Ascending aorta (tissue), 2 donors: ENCODE measurements around the gene FAM117B. TPM values are rescaled to one million over a fixed set of nuclear protein-coding genes. Genes with fewer than 3 reads are reported as not detected.
"Not testable (repeated sequence)": the region's sequence is repeated elsewhere in the genome, so short reads cannot be mapped to it uniquely, and the experiment has no call there.

ENCODE experiments used
- DNase-seq, 2 donors: peaks; one replicate each; pipeline ENCODE4 v3.0.0-alpha.2; 2019; ENCODE audit warnings: low spot score in 2 of 2
- H3K27ac ChIP-seq, 2 donors: fragments of 200-600 bp; sonication (generic); one replicate each; pipeline ENCODE4 v1.5.1; 2016 to 2017; ENCODE audit warnings: mild to moderate bottlenecking in 1 of 2
- H3K27me3 ChIP-seq: fragments of 200-600 bp; sonication (generic); one replicate; pipeline ENCODE4 v1.5.1; 2017
- H3K36me3 ChIP-seq, 2 donors: fragments of 200-600 bp; sonication (generic); one replicate each; pipeline ENCODE4 v1.5.1; 2016
- H3K4me1 ChIP-seq, 2 donors: fragments of 200-600 bp; sonication (generic); one replicate each; pipeline ENCODE4 v1.5.1; 2016 to 2017; ENCODE audit warnings: mild to moderate bottlenecking in 1 of 2
- H3K4me3 ChIP-seq, 2 donors: fragments of 200-600 bp; sonication (generic); one replicate each; pipeline ENCODE4 v1.5.1; 2016 to 2017; ENCODE audit warnings: mild to moderate bottlenecking in 1 of 2
- H3K9me3 ChIP-seq, 2 donors: fragments of 200-600 bp; sonication (generic); one replicate each; pipeline ENCODE4 v1.5.1; 2016
- intact Hi-C: fragments of 100-400 bp; cut with DNase I; formaldehyde crosslinking; loops from one replicate; pipeline ENCODE4 v1.15.1; 2023
- total RNA-seq: library from RNA; depleted of rRNA; stranded (reverse); fragments of >200 nt; gene quantifications from one replicate; pipeline ENCODE4 v1.1.0, GENCODE V29; 2016
- TF ChIP-seq, protein P1 (sequence below), 3 experiments: fragments of 200-600 bp in 2 of 3; fragments of 450-650 bp in 1 of 3; sonication (generic) in 2 of 3; IDR thresholded peaks; one replicate each; pipeline ENCODE4 v1.5.1; 2016 to 2019; ENCODE audit warnings: antibody characterized with exemption in 3 of 3, mild to moderate bottlenecking in 1 of 3, moderate library complexity in 1 of 3

The FAM117B gene
- total RNA-seq, 1 donor from 2014 or later, result 30.1 TPM

DNA sequence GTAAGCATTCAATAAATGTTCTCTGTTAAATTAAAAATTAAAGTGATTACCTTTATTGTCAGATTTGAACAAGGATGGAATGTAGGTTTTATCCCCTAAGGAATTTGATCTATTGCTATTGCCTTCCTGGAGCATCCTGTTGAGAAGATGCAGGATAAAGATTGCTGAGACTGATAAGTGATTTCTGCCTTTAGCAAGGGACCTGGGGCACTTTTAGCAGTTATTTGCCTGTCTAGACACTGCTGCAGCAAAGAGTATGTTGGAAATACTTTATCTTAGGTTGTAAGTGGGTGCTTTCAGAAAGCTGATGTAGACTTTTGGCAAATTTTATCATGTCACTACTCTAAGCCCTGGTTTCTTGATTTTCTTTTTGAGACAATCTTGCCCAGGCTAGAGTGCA, 69.5 kb downstream of the FAM117B start:
- intact Hi-C loops, result no loop called here
- no peaks in the 10 kb centered on the region for H3K36me3 ChIP-seq

DNA sequence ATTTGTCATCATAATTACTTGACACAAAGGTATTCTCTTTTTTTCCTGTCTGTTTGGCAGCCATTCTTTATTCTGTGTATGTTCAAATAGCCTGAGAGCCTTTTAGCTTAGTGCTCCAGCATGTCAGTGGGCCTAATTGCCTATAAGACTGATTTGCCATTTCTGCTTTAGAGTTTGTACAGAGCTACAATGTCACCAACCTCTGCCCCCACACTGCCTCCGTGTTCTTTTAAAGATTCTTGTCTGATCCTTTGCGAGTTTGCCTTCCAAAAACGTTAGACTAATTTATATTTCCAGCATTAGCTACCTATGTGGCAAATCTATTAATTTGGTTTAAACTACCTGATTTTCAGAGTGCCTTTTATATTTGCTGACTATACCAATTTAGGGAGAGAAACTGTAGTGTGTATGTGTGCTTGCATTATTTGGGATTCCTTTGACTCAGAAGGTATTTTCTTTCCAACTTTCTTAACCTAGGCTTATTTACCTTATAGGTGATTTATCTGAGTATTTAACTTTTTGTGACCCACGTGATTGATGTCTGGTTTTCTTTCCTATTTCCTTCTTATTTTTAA, 70.8 kb downstream of the FAM117B start:
- Histone ChIP-seq H3K27ac (no peak overlapping the region), H3K36me3 (no peaks in the 10 kb centered on the region), H3K4me3 (no peak overlapping the region), H3K9me3 (no peaks in the 10 kb centered on the region), H3K4me1 (no peaks in the 10 kb centered on the region), H3K27me3 (no peaks in the 10 kb centered on the region)
- no peak for DNase-seq
- intact Hi-C loops, result no loop called here
- TF ChIP-seq, protein P1, sequence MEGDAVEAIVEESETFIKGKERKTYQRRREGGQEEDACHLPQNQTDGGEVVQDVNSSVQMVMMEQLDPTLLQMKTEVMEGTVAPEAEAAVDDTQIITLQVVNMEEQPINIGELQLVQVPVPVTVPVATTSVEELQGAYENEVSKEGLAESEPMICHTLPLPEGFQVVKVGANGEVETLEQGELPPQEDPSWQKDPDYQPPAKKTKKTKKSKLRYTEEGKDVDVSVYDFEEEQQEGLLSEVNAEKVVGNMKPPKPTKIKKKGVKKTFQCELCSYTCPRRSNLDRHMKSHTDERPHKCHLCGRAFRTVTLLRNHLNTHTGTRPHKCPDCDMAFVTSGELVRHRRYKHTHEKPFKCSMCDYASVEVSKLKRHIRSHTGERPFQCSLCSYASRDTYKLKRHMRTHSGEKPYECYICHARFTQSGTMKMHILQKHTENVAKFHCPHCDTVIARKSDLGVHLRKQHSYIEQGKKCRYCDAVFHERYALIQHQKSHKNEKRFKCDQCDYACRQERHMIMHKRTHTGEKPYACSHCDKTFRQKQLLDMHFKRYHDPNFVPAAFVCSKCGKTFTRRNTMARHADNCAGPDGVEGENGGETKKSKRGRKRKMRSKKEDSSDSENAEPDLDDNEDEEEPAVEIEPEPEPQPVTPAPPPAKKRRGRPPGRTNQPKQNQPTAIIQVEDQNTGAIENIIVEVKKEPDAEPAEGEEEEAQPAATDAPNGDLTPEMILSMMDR (IDR thresholded peaks at IDR 0.05), result no peak

More for the DNA sequence above, 69.5 kb downstream of the FAM117B start:
- DNase-seq, result no peak
- no peak overlapping the region for H3K27ac ChIP-seq
- TF ChIP-seq, protein P1 (IDR thresholded peaks at IDR 0.05), result no peak
- H3K27me3 ChIP-seq, result no peaks in the 10 kb centered on the region
- H3K4me3 ChIP-seq, result no peak overlapping the region
- no peaks in the 10 kb centered on the region for H3K9me3 ChIP-seq
- no peaks in the 10 kb centered on the region for H3K4me1 ChIP-seq

DNA sequence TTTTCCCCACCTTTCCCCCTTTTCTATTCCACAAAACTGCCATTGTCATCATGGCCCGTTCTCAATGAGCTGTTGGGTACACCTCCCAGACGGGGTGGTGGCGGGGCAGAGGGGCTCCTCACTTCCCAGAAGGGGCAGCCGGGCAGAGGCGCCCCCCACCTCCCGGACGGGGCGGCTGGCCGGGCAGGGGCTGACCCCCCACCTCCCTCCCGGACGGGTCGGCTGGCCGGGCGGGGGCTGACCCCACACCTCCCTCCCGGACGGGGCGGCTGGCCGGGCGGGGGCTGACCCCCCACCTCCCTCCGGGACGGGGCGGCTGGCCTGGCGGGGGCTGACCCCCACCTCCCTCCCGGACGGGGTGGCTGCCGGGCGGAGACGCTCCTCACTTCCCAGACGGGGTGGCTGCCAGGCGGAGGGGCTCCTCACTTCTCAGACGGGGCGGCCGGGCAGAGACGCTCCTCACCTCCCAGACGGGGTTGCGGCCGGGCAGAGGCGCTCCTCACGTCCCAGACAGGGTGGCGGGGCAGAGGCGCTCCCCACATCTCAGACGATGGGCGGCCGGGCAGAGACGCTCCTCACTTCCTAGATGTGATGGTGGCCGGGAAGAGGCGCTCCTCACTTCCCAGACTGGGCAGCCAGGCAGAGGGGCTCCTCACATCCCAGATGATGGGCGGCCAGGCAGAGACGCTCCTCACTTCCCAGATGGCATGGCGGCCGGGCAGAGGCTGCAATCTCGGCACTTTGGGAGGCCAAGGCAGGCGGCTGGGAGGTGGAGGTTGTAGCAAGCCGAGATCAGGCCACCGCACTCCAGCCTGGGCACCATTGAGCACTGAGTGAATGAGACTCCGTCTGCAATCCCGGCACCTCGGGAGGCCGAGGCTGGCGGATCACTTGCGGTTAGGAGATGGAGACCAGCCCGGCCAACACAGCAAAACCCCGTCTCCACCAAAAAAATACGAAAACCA, 80.5 kb downstream of the FAM117B start:
- H3K27me3 ChIP-seq, H3K36me3 ChIP-seq, H3K4me3 ChIP-seq, H3K27ac ChIP-seq, DNase-seq, H3K4me1 ChIP-seq, intact Hi-C loops: not testable (repeated sequence)
- H3K9me3 ChIP-seq, result peaks cover 10 to 45% of the 10 kb centered on the region in 2 donors

DNA sequence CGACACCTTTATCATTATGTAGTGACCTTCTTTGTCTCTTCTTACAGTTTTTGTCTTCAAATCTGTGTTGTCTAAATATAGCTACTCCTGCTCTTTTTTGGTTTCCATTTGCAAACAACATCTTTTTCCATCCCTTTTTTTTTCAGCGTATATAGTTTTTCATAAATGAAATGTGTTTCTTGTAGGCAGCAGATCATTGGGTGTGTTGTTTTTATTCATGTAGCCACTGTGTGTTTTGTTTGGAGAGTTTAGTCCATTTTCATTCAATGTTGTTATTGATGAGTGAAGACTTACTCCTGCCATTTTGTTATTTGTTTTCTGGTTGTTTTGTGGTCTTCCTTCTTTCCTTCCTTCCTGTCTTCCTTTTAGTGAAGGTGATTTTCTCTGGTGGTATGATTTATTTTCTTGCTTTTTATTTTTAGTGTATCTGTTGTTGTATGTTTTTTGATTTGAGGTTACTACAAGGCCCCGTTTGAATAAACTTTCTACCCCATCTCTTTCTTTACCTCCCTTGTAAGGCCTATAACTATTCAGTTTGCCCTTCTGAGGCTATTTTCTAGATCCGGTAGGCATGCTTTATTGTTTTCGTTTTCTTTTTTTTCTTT, 81.4 kb downstream of the FAM117B start:
- TF ChIP-seq, protein P1 (IDR thresholded peaks at IDR 0.05), result no peak
- Histone ChIP-seq H3K27me3 (no peaks in the 10 kb centered on the region), H3K4me3 (no peak overlapping the region), H3K9me3 (peaks cover 10 to 45% of the 10 kb centered on the region in 2 donors), H3K27ac (no peak overlapping the region), H3K36me3 (no peaks in the 10 kb centered on the region), H3K4me1 (no peaks in the 10 kb centered on the region)
- DNase-seq, result no peak
- intact Hi-C loops, result no loop called here

DNA sequence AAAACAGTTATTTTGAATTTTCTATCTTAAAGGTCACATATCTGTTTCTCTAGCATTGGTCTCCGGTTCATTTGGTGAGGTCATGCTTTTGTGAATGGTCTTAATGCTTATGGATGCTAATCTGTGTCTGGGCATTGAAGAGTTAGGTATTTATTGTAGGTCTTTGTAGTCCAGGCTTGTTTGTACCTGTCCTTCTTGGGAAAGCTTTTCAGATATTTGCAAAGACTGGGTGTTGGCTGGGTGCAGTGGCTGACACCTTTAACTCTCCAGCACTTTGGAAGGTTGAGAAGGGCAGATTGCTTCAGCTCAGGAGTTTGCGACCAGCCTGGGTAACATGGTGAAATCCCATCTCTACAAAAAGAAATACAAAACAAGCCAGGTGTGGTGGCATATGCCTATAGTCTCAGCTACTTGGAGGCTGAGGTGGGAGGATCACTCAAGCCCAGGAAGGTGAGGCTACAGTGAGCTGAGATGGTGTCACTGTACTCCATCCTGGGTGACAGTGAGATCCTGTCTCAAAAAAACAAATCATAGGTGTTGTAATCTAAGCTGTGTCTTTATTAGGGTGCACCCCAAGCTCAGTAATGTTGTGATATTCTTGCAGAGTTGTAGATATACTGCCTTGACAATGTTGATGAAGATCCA, 82.3 kb downstream of the FAM117B start:
- Histone ChIP-seq H3K4me3 (no peak overlapping the region), H3K27me3 (no peaks in the 10 kb centered on the region), H3K4me1 (no peaks in the 10 kb centered on the region), H3K36me3 (no peaks in the 10 kb centered on the region), H3K9me3 (peaks cover 10 to 39% of the 10 kb centered on the region in 2 donors), H3K27ac (no peak overlapping the region)
- TF ChIP-seq, protein P1 (IDR thresholded peaks at IDR 0.05), result no peak
- intact Hi-C loops, result no loop called here
- DNase-seq, result no peak
